Activated T-helper 9 cell treated with anti-CD3 and anti-CD28 coated beads, Interleukin-2, amount 50 U/mL, for 16 hours (primary cell): ENCODE results near the gene MAP4K4.

Experiments
- DNase-seq: peaks from one replicate; pipeline ENCODE4 v3.0.0-alpha.2; 2020; ENCODE audit warnings: low read depth

The MAP4K4 gene

DNA sequence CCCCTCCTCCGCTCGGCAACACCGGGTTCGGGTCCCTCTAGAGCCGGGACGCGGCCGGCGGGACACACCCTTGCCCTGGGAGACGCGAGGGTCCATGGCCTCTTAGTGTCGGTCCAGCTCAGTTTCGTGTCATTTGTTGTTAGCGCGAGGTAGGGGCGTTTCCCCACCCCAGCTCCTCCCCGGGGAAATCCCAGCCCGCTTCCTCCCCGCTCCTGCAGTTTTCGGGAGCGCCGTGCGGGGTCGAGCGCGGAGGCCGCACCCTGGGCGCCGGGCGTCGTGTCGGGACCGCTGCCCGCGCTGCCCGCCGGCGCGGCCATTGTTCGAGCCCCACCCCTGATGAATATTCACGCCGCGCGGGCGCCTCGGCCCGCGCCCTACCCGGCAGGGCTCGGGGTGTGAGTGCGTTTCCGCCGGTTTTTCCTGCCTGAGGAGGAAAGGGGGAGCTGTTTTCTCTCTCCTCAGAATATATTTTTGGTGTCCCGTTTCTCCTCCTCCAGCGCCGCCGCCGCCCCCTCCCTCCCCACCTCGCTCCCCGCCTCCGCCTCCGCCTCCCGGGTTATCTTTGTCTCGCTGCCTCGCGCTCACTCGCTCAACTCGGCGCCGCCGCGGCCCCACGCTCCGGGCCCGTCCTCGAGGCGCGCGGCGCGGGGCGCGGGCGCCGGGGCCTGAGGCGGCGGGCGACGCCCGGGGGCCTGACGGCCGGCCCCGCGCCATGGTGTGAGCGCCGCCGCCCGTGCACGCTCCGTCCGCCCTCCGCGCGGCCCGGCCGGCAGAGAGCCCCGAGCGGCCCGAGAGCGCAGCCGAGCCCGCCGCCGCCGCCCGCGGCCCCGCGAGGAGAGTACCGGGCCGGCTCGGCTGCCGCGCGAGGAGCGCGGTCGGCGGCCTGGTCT is at the start of gene MAP4K4:
MAP4K4 (plus strand) TSS at position 584 of the 890 bp plus-strand sequence. CDS start 374 bp downstream, outside the sequence.
- DNase-seq: peak; percentile 69

DNA sequence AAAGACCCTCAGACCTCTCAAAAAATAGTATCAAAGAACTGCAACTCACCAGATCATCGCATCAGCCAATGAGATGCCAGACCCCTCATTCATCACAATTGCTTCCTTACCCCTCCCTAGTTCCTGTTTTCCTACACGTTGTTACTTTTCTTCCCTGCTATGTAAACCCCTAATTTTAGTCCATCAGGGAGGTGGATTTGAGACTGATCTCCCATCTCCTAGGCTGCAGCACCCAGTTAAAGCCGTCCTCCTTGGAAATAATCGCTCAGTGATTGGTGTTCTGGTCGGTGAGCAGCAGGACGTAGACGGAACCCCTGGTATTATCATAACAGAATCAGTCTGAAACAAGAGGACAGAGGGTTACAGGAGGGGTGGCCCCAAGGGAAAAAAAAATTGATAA is 44.0 kb upstream of the MAP4K4 start:
- DNase-seq: no peak

DNA sequence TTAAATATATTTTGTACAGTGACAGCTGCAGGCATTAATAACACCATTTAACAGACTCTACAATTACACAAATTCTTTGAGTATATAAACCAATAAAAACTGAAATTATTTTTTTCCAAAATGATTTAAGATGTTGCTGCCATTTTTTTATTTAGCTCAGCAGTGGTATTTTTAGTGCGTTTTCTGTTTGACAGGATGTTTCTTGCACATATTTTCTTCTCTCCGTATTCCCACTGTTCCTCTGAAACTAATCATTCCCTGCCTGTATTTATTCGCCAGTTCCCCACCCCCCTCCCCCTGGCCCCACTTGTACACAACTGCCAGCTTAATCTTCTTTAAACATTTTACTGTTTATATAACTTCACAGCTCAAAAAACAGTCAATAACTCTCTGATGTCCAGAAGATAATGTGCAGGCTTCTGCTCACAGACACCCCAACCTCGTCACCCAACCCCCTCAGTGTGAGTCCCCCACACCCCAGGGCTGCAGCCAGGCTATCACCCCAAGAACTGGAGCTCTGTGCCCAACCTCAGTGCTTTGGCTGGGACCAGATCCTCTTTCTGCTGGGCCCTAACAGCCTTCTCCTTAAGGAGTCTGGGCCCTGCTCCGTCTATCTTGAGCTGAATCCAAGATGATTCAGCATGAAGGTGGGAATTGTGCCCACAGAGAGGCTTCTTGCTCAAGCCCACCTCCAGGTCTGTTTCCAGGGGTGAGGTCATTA is 41.6 kb upstream of the MAP4K4 start:
- DNase-seq: no peak

DNA sequence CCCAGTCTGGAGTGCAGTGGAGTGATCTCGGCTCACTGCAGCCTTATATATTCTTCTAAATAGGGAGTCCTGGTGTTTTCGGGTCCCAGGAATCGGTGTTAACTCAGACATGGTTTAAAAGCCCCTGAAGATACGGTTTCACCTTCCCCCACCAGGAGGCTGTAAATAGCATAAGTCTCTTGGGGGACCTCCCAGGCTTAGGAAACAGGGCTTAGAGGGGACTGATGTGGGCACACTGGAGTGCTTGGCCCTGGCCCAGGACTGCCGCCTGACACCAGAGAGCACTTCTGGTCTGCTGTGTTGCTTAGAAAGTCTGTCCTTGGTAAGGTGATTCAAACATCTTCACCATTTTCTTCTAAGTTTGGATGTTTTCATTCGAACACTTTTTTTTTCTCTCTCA is 39.7 kb upstream of the MAP4K4 start:
- no peak for DNase-seq

DNA sequence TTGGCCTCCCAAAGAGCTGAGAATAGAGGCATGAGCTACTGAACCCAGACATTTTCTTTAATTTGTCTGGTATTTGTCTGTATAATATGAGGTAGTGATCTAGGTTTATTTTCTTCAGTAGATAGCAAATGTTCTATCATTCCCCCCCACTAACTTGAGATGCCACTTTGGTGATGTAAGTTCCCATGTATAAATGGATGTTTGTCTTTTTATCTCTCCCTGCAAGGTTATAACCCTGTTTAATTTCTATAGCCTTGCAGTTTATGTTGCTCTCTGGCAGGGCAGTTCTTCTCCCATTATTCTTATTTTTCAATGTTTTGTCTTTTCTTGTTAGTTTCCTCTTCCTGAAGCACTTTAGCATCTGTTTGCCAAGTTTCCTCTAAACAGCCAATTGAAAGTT is 39.1 kb upstream of the MAP4K4 start:
- no peak for DNase-seq

DNA sequence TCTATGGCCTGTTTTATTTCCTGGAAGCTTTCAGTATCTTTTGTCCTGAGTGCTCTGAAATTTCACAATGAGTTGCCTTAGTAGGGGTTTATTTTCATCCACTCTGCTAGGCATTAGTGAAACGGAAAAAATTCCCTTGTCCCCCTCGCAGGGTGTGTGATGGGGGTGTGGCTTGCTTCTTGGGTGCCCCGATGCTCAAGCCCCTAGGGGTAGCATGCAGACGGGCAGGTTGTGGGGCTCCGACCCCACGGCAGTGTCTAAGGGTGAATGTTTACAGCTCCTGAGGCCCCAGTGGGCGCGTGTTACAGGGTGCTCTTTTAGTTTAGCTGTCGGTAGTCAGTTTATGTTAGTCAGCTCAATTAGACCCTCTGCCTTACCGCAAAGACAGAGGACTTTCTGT is 32.2 kb upstream of the MAP4K4 start:
- DNase-seq: no peak

DNA sequence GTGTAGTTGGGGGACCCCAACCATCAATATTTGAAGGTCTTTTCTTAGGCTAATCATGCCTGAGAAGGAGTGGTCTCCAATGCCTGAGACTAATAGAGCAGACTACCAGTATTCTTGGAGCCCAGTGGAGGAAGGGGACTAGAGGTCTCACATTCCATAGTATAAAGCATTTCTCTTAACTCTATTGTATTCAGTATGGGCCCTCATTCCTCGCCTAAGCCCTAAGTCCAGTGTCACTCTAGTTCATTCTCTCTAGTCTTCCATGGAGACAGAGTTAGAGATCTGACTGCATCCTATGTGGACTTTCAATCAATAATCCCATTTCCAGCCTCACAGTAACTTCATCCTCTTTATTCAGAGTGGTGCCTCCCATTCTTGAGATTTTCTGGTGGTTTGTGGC is 29.7 kb upstream of the MAP4K4 start:
- DNase-seq: no peak

DNA sequence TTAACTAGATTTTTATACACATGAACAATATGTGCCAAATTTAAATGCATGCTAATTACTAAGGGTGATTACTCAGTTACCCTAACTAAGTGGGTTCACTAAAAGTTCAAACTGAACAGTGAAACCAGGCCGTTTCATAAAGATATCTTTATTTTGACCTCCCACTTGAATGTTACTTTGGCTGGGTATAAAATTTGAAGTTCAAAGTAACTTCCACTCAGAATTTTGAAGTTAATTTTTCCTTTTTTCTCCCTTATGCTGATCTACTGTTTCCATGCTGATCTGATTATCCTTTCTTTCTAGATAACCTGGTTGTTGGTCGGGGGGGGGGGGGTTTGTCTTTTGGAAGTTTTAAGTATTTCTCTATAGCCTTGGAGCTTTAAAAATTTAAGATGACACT is 25.5 kb upstream of the MAP4K4 start:
- no peak for DNase-seq

DNA sequence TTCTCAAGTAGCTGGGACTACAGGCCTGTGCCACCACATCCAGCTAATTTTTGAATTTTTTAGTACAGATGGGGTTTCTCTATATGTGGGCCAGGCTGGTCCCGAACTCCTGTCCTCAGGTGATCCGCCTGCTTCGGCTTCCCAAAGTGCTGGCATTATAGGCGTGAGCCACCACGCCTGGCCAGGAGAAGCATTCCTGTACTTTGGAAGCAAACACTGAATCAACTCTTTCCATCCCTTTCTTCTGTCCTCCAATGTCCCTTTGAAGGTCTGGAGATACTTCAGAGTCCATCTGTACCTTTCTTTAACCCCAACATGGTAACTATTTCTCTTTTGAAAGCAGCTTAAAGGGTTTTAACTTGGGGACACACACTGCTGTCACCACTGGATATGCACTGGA is 23.6 kb upstream of the MAP4K4 start:
- no peak for DNase-seq

DNA sequence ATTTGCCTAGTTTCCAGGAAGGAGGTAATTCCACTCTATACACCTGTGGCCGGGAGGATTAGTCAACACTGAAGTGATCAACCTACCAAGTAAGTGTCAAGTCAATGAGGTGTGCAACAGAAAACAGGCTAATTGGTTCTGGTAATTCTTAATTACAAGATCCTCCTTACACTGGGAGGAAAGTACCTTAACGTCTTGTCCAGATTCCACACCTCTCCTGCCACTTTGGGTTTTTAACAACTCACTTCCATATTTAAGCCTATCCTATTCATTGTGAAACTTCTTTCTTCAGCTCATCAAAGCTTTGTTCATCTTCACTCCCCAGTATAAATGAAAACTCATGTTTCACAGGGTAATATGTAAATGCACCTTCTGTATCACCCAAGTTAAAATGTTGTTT is 22.0 kb upstream of the MAP4K4 start:
- no peak for DNase-seq

DNA sequence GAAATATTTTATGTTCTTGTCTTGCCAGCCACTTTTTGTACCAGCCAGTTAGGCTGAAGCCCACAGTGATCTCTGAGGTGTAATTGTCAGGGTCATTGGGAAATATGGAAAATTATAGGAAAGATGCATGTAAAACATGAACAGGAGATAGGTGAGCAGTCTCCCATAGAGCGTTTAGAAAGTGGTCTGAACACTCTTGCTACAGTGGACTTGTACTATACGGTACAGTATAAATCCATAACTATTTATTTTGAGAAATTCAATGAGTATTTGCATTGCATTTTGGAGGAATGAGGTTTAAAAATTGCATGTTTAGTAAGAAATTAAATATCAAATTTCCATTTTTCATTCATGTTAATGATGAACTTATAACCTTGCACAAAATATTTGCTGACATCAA is 20.8 kb upstream of the MAP4K4 start:
- DNase-seq: no peak

DNA sequence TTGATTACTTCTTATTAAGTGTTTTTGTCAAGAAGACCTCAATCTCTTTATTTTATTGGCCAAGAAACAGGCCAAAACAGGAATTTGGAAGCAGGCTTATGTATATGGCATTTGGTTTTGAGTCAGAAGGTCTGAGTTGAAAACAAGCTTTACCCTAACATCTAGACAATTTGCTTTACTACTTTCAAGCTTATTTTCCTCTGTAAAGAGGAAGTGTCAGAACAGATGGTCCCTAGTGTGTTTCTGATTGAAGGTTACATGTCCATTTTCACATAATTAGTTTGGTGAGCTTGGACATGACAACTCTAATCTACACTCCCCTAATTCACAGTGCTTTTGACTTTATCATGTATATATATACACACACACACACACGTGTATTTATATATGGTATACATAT is 19.8 kb upstream of the MAP4K4 start:
- DNase-seq: no peak

DNA sequence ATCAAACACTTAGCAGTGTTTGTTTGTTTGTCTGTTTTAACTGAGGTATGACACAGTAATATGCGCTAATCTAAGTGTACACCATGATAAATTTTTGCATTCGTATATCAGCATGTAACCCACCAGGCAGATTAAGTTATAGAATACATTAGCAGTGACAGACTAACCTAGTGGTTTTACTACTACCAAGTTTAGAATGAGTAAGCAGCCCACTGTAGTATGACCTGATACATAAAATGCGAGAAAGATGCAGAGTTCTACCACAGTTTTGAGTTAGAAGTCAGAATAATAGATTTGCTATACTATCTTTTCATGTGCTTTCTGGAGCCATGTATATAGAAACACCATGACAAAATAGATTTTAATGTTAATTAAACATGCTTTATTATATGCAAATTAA is 19.1 kb upstream of the MAP4K4 start:
- DNase-seq: no peak

DNA sequence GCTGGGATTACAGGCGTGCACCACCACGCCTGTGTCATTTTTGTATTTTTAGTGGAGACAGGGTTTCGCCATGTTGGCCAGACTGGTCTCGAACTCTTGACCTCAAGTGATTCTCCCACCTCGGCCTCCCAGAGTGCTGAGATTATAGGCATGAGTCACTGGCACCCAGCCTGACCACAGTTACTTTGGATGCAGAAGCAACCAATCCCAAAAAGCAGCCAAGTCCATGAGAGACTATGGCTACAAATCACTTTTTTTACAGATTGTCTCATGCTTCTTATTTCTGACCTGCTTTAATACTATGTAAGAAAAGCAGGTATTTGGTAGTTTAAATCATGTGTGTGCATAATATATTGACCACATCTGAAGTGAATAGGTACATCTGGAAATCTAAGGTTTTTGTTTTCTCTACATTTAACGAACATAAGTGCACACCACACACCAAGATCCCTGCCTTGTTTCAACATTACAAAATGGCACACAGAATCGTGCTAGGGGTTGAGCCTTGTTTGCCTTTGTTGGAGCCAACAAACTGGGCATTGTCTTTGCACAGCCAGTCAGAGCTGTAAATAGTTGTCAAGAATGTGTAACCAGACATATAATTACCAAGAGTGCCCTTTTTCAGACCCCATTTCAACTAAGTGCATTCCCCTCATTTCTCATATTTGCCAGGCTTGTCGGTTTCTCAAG is 18.3 kb upstream of the MAP4K4 start:
- no peak for DNase-seq

DNA sequence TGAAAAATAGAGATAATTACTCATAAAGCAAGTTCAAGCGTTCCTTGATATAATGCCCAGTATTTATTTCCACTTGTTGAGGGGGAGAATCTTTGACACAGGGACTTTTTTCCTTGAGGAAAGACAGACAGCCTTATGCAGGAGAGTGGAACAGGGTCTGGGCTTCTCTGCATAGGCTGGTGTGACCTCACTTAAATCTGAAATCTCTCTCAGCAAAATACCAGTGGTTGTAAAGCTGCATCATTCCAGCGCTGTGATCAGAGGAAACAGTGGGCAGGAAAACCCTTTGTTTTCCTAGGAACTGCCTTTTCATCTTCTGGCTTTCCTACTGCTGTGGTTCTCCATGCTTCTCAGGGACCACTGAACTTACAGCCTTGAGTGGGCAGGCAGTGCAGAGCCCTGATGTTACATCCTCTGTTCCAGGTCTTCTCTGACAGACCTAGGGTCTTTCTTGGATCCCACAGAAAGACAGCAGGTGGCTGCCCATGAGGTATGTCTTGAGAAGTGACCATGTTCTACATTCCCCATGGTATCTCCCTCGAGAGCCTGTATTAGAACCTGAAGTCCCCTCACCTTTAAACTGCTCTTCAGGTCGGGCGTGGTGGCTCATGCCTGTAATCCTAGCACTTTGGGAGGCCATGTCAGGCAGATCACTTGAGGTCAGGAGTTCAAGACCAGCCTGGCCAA is 17.6 kb upstream of the MAP4K4 start:
- DNase-seq: no peak

DNA sequence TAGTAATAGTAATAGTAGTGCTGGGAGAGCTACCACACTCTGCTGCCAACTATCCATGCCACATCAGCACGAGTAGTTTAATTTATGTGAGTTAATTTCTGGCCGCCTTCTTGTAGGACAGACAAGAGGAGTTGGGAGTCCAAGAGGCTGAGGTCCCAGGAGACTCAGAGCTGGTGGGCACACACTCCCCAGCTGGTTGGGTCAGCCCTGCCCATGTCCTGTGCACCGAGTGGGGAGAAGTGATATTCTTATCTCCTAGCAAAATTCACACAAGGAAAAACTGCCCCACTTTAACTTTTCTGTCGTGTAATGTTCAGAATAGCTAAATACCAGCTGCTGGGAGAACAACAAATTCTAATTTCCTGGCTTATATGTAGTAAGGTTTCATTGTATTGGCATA is 15.2 kb upstream of the MAP4K4 start:
- DNase-seq: no peak

DNA sequence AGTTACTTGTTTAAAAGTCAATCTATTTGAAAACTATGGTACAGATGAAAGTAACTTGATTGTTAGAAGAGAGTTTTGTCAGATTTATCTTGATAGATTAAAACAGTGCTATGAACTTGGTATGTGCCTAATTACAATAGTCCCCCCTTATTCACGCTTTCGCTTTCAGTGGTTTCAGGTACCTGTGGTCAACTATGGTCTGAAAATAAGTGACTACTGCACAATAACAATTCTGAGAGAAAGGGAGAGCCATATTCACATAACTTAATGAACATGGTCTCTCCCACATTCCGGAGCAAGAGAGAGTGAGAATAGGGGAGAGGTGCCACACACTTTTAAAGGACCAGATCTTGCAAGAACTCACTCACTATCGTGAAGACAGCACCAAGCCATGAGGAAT is 13.2 kb upstream of the MAP4K4 start:
- no peak for DNase-seq

DNA sequence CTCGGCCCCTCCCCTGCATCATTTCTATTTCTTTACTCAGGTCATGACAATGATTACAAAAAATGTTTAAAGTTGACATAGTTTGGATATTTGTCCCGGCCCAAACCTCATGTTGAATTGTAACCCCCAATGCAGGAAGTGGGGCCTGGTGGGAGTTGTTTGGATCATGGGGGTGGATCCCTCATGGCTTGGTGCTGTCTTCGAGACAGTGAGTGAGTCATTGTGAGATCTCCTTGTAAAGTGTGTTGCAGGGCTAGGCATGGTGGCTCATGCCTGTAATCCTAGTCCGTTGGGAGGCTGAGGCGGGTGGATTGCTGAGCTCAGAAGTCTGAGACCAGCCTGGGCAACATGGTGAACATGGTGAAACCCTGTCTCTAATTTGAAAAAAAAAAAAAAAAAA is 9.2 kb upstream of the MAP4K4 start:
- DNase-seq: no peak

DNA sequence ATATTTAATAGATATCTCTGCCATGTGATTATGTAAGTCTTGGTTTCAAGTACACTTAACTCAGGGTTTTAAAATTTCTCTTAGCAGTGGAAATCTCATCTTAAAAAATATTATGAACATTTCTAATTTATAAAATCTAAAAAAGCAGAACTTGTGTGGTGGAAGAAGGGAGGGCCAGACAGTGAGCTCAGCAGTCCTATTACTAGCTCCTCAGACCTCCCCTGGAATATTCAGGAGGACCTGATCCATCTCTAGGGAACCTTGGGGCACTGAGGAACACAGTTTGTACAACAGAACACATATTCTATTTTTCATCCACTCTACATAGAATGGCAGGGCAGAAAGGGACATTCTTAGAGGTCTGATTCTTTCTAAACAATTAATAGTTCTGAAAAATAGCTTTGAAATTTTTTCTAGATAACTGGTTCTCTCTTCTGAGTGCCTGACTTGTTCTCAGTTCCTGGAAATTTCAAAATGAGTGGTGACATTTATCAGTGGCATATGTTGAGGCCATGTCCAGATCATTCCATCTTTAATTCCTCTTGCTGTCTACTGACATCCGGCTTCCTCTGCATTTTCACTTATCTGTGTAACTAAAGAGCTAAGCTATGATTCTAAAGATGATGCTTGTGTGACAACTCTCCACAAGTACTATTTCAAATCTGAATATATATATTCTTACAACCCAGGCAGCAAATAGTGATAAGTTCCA is 8.2 kb upstream of the MAP4K4 start:
- no peak for DNase-seq

DNA sequence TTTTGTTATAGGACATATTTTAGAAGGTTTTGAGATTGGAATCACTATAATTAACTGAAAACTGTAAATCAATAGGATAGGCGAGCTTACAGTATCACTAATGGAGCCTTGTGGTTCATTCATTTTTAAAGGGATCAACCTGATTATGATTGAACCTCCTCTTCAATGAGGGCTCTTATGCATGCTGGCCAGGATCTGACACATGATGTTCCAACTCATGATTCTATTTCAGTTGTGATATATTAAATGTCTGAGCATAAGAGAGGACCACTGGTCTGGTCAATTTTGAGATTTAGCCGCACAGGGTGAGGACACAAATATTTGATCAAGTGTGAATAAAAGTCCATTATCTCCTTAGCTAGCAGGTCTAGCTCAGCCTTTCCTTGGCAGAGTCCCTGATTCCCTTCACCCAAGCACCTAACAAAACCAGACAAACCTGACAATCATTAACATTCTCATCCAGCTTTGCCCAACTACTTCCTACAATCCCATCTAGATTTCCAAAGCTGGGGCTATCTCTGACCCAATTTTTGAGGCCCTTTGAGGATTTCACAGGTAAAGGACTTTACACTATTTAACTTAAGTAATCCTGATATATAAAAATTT is 6.9 kb upstream of the MAP4K4 start:
- DNase-seq: no peak

DNA sequence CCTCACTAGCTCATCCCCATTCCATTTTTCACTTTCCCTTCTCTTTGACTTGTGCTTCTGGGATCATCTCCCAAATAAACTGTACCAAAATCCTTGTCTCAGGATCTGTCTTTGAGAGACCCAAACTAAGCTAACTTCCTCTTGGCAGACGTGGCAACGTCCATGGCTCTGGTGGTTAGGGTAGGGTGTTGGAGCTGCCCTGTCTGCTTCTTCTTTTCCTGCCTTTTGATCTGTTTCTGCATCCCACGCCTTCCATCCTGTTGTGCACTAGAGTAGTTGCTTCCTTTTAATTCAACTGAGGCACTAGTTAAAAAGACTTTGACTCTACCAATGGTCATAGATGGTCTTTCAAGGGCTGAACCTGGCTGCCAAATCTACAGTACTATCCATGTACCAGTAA is 5.5 kb upstream of the MAP4K4 start:
- no peak for DNase-seq
